Erythroblast (primary cell): ENCODE measurements around the gene ZKSCAN5.

Experiments used
- GATA1 ChIP-seq: IDR thresholded peaks from 2 replicates; pipeline ENCODE4 v1.6.1; 2011; ENCODE audit warnings: low read depth, mild to moderate bottlenecking, control low read depth, low read length, moderate library complexity
- POLR2A ChIP-seq: IDR thresholded peaks from 2 replicates; pipeline ENCODE4 v1.6.1; 2011; ENCODE audit warnings: mild to moderate bottlenecking, low read length

- TF ChIP-seq POLR2A (no peak), GATA1 (no peak)
These were observed 43.2 kb upstream of the ZKSCAN5 start for GRCh38 chr7:99461221-99461620.
